Activated CD4-positive, alpha-beta memory T cell treated with anti-CD3 and anti-CD28 coated beads, Interleukin-2, amount 10 ng/mL, durations not matched to agents 7 days and 5 days (primary cell): Measurements from ENCODE around the gene CDH4. TPM values are rescaled to one million over a fixed set of nuclear protein-coding genes. Genes with fewer than 3 reads are reported as not detected.

ENCODE experiments used
- CTCF ChIA-PET: fragments of 350-600 bp; sonication (Branson Sonifier 250); formaldehyde crosslinking; loops from one replicate; lab custom pipeline; 2021; ENCODE audit warnings: antibody characterized with exemption, inconsistent platforms; lab: Charles Lee
- POLR2A ChIA-PET: fragments of 350-600 bp; sonication (Branson Sonifier 250); formaldehyde crosslinking; loops from one replicate; lab custom pipeline; 2021; ENCODE audit warnings: antibody characterized with exemption; lab: Charles Lee
- DNase-seq: peaks from one replicate; pipeline ENCODE4 v3.0.0-alpha.2; 2020
- H3K27ac Mint-ChIP-seq: one replicate; pipeline ENCODE4 v1.8.0; 2021; ENCODE audit warnings: mild to moderate bottlenecking, mixed read lengths
- H3K27me3 Mint-ChIP-seq: one replicate; pipeline ENCODE4 v1.8.0; 2021; ENCODE audit warnings: mixed read lengths
- H3K36me3 Mint-ChIP-seq: one replicate; pipeline ENCODE4 v1.8.0; 2021; ENCODE audit warnings: low read depth, mixed read lengths
- H3K4me1 Mint-ChIP-seq: one replicate; pipeline ENCODE4 v1.8.0; 2021; ENCODE audit warnings: mixed read lengths
- H3K4me3 Mint-ChIP-seq: one replicate; pipeline ENCODE4 v1.8.0; 2021; ENCODE audit warnings: mild to moderate bottlenecking, mixed read lengths
- H3K9me3 Mint-ChIP-seq: one replicate; pipeline ENCODE4 v1.8.0; 2021; ENCODE audit warnings: mixed read lengths
- total RNA-seq, 2 experiments: library from RNA; stranded (reverse); gene quantifications; one replicate each; pipeline ENCODE4 v1.2.3, GENCODE V29; 2021

The CDH4 gene
- total RNA-seq, 2 experiments from 2014 or later, result 0.15 to 0.20 TPM

- H3K27ac Mint-ChIP-seq, result no peak overlapping the region
Observed at GRCh38 chr20:61932711-61933480, 680.8 kb downstream of the CDH4 start.

GRCh38 chr20:61933481-61933950, 681.5 kb downstream of the CDH4 start:
- no peaks in the 10 kb centered on the region for H3K9me3 Mint-ChIP-seq
- no peak for DNase-seq
- no peaks in the 10 kb centered on the region for H3K4me1 Mint-ChIP-seq
- ChIA-PET POLR2A (no interaction called here), CTCF (no interaction called here)
- no peak overlapping the region for H3K27ac Mint-ChIP-seq
- no peaks in the 10 kb centered on the region for H3K27me3 Mint-ChIP-seq
- no peaks in the 10 kb centered on the region for H3K36me3 Mint-ChIP-seq
- H3K4me3 Mint-ChIP-seq, result no peak overlapping the region

More at GRCh38 chr20:61932711-61933480, 680.8 kb downstream of the CDH4 start:
- H3K9me3 Mint-ChIP-seq, result no peaks in the 10 kb centered on the region
- ChIA-PET CTCF (no interaction called here), POLR2A (no interaction called here)
- no peaks in the 10 kb centered on the region for H3K4me1 Mint-ChIP-seq
- no peak overlapping the region for H3K4me3 Mint-ChIP-seq
- H3K36me3 Mint-ChIP-seq, result no peaks in the 10 kb centered on the region
- no peaks in the 10 kb centered on the region for H3K27me3 Mint-ChIP-seq
- no peak for DNase-seq

DNA sequence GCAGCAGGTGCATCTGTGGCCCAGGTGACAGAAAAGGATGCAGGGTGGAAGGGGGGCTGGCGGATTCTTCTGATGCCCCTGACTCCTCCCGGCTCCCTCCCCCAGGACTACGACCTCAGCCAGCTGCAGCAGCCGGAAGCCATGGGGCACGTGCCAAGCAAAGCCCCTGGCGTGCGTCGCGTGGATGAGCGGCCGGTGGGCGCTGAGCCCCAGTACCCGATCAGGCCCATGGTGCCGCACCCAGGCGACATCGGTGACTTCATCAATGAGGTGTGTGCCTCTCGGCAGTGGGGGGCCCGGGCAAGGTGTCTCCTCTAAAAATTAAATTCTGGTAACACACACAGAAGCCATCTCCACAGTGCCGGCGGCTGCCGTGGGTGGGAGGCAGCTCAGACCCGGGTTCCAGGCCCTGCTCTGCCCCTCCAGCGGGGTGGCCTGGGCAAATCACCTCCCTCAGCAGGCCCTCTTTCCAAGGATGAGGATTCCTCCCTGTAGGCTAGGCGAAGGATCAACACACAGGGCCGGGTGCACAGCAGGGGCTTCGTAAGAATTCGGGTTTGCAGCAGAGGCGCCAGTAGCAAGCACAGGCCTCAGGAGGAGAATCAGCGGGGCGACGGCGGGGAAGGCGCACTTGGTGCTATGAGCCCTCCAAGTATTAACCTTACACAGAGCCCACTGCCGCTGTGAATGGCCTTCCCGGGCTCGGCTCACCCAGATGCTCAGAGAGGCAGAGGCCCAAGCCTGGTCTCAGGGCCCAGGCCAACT, 682.1 kb downstream of the CDH4 start:
- H3K36me3 Mint-ChIP-seq, result no peaks in the 10 kb centered on the region
- H3K27me3 Mint-ChIP-seq, result no peaks in the 10 kb centered on the region
- no peak for DNase-seq
- CTCF ChIA-PET, result no interaction called here
- POLR2A ChIA-PET, result no interaction called here
- no peak overlapping the region for H3K4me3 Mint-ChIP-seq
- H3K9me3 Mint-ChIP-seq, result no peaks in the 10 kb centered on the region
- H3K27ac Mint-ChIP-seq, result no peak overlapping the region
- H3K4me1 Mint-ChIP-seq, result no peaks in the 10 kb centered on the region

GRCh38 chr20:61934716-61935530, 682.9 kb downstream of the CDH4 start:
- CTCF ChIA-PET, result no interaction called here
- Mint-ChIP-seq H3K9me3 (no peaks in the 10 kb centered on the region), H3K27me3 (no peaks in the 10 kb centered on the region), H3K27ac (no peak overlapping the region), H3K36me3 (no peaks in the 10 kb centered on the region), H3K4me1 (no peaks in the 10 kb centered on the region), H3K4me3 (no peak overlapping the region)
- DNase-seq, result no peak
- POLR2A ChIA-PET, result no interaction called here

DNA sequence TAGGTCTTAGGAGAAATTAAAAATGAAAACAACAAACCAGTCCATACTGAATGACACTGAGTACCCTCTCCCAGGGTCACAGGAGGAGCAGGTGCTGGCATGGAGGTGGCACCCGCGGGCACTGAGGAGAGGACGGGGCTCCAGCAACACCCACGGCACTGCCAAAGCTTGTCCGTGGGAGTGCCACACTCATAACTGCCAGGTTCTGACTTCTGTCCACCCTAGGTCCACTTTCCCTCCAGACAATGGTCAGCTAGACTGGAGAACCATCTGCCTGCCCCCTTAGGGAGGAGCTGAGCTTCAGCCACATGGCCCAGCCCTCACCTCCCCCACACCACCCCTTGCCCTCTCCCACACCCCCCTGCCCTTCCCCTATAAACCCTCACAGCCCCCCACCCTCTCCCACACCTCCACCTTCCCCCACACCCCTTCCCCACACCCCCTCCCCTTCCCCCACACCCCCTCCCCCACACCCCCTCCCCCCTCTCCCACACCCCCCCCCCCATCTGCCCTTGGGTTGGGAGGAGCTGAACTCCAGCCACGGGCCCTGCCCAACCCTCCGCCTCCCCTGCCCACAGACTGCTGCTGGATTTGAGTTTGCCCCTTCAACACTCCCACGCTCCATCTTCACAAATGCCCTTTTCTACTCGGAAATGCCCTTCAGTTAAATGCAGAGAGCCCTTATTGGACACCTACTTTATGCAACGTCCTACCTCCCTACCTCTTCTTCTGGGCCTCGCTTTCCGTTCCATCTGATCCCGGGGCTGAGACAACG, 684.1 kb downstream of the CDH4 start:
- no peaks in the 10 kb centered on the region for H3K36me3 Mint-ChIP-seq
- ChIA-PET CTCF (no interaction called here), POLR2A (no interaction called here)
- no peaks in the 10 kb centered on the region for H3K27me3 Mint-ChIP-seq
- DNase-seq, result no peak
- H3K4me1 Mint-ChIP-seq, result no peaks in the 10 kb centered on the region
- H3K27ac Mint-ChIP-seq, result no peak overlapping the region
- H3K4me3 Mint-ChIP-seq, result no peak overlapping the region
- no peaks in the 10 kb centered on the region for H3K9me3 Mint-ChIP-seq

DNA sequence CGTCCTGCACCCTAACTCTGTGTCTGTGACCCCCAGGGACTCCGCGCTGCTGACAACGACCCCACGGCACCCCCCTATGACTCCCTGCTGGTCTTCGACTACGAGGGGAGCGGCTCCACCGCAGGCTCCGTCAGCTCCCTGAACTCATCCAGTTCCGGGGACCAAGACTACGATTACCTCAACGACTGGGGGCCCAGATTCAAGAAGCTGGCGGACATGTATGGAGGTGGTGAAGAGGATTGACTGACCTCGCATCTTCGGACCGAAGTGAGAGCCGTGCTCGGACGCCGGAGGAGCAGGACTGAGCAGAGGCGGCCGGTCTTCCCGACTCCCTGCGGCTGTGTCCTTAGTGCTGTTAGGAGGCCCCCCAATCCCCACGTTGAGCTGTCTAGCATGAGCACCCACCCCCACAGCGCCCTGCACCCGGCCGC, 684.7 kb downstream of the CDH4 start:
- Mint-ChIP-seq H3K4me1 (no peaks in the 10 kb centered on the region), H3K9me3 (no peaks in the 10 kb centered on the region), H3K4me3 (no peak overlapping the region), H3K27ac (no peak overlapping the region), H3K27me3 (no peaks in the 10 kb centered on the region), H3K36me3 (no peaks in the 10 kb centered on the region)
- POLR2A ChIA-PET, result no interaction called here
- CTCF ChIA-PET, result no interaction called here
- no peak for DNase-seq

DNA sequence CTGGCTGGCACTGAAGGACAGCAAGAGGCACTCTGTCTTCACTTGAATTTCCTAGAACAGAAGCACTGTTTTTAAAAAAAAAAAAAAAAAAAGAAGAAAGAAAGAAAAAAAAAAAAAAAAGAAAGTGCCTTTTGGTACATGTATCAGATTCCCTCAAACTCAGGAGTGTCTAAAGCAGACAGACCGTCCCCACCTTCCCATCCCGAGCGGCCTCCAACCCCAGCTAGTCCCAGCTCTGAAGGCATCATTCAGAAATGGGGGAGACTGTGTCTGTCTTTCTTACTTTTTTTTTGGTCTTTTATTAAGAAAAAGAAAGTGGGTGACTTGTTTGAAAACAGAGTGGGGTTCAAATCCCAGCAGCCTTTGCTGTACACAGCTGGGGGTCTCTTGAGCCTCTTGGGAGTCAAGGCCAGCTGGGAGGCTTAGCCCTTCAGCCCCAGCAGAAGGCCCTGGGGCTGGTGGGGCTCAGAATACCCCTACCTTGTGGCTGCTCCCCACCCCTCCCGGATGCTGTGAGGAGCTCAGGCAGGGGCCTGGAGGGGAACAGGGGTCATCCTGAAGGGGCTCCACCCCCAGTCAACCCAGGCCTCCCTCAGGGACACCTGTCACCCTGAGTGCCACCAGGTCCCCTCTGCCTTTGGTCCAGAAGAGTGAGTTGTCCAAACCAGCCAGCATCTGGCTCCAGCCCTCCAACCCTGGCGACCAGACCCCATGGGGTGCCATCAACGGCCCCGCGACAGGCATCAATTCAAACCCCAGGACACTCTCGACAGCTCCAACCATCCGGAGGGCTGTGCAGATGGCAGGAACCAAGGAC, 685.3 kb downstream of the CDH4 start:
- ChIA-PET CTCF (no interaction called here), POLR2A (no interaction called here)
- Mint-ChIP-seq H3K4me3 (no peak overlapping the region), H3K9me3 (no peaks in the 10 kb centered on the region), H3K27ac (no peak overlapping the region), H3K4me1 (no peaks in the 10 kb centered on the region), H3K36me3 (no peaks in the 10 kb centered on the region), H3K27me3 (no peaks in the 10 kb centered on the region)
- no peak for DNase-seq

DNA sequence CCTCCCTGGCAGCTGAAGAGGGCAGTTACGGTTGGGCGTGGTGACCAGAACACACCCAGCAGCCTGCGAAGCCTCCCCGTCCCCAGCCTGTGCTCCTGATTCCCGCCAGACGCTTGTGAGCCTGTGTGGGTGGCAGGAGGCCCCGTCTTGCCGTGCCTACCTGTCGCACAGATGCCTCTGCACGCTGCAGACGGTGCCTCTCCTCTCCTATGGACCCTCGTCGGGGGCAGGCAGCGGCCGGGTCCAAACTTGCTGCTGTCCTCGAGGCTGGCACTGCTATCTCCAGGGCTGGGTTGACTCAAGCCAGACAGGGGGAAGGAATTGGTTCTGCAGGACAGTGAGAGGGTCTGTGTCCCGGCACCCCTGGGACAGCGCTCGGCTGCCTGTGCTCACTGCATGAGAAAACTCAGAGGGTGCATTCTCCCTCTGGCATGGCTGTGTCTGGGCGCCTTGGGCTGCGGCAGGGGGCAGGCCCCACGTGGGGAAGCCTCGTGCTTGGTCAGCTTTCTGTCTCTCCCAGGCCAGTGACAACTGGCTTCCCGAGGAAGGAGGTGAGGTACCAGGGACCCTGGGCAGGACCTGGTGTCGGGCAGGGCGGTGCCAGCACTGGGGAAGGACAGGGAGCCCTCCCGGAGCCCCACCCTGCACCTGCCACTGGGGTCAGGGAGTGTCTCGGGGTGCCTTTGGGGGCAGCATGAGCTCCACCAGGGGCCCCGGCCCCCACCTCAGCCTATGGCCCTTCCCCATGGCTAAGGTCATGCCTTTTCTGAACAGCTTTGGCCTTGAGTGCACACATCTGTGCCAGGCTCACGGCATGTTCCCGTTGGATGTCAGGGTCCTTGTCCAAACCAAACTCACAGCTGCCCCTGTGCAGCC, 686.1 kb downstream of the CDH4 start:
- DNase-seq, result no peak
- POLR2A ChIA-PET, result no interaction called here
- Mint-ChIP-seq H3K36me3 (no peaks in the 10 kb centered on the region), H3K4me3 (no peak overlapping the region), H3K9me3 (no peaks in the 10 kb centered on the region), H3K27ac (no peak overlapping the region), H3K4me1 (no peaks in the 10 kb centered on the region), H3K27me3 (no peaks in the 10 kb centered on the region)
- CTCF ChIA-PET, result no interaction called here

- Mint-ChIP-seq H3K4me1 (no peaks in the 10 kb centered on the region), H3K4me3 (no peak overlapping the region), H3K9me3 (no peaks in the 10 kb centered on the region), H3K36me3 (no peaks in the 10 kb centered on the region), H3K27ac (no peak overlapping the region), H3K27me3 (no peaks in the 10 kb centered on the region)
- ChIA-PET CTCF (no interaction called here), POLR2A (no interaction called here)
- DNase-seq, result no peak
Observed at GRCh38 chr20:61938839-61939690, 687.0 kb downstream of the CDH4 start.

DNA sequence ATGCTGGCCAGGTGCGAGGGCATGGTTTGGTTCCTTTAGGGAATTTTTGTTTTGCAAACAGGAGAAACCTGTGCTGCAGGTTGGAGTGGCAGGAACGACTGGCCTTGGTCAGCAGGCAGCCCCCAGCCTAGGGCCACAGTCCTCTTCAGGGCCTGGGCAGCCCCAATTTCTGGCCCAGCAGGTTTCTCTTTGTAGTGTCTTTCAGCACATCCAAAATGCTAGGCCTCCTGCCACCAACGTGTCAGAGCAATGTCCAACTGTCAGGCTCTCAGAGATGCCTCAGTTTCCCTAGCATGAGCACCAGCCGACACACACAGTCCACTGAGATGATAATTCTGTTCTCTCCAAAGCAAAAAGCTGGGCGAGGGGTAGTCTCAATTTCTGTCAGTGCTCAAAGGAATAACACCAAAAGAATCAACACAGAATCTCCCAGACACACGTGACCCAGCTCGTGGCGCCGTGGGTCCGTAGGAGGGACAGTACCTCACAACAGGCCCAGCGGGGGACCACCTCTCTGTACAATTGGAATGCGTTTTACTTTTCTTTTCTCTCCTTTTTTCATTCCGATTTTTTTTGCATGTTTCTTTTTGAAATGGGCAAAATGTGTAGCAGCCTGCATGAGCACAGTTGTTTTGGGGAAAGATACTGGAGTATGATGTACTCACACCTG, 687.8 kb downstream of the CDH4 start:
- H3K4me3 Mint-ChIP-seq, result no peak overlapping the region
- no peaks in the 10 kb centered on the region for H3K36me3 Mint-ChIP-seq
- H3K4me1 Mint-ChIP-seq, result no peaks in the 10 kb centered on the region
- H3K27ac Mint-ChIP-seq, result no peak overlapping the region
- ChIA-PET CTCF (no interaction called here), POLR2A (no interaction called here)
- H3K27me3 Mint-ChIP-seq, result no peaks in the 10 kb centered on the region
- no peak for DNase-seq
- H3K9me3 Mint-ChIP-seq, result no peaks in the 10 kb centered on the region
